Stimulated activated CD8-positive, alpha-beta memory T cell treated with anti-CD3 and anti-CD28 coated beads, Interleukin-15, amount 100 ng/mL, for 24 hours (primary cell): Measurements from ENCODE around the gene ACHE.
"Not testable (repeated sequence)": the region's sequence is repeated elsewhere in the genome, so short reads cannot be mapped to it uniquely, and the experiment has no call there.

Experiments
- DNase-seq: peaks from one replicate; pipeline ENCODE4 v3.0.0-alpha.2; 2020; ENCODE audit warnings: low read depth

ACHE gene

DNA sequence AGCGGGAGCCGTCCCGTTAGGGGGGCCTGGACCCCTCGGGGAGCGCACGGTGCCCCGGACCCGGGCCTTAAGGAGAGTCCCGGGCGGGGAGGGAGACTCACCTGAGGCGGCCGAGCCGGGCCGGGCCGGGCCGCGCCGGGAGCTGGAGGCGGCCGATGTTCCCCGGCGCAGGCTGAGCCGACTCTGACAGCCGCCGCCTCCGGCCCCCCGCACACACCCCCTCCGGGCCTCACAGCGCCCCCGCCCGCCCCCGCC lies at the start of gene ACHE:
ACHE (minus strand) TSS at position 188 of the 255 bp plus-strand sequence. CDS start 1,656 bp downstream, outside the sequence.
- DNase-seq, result no peak

DNA sequence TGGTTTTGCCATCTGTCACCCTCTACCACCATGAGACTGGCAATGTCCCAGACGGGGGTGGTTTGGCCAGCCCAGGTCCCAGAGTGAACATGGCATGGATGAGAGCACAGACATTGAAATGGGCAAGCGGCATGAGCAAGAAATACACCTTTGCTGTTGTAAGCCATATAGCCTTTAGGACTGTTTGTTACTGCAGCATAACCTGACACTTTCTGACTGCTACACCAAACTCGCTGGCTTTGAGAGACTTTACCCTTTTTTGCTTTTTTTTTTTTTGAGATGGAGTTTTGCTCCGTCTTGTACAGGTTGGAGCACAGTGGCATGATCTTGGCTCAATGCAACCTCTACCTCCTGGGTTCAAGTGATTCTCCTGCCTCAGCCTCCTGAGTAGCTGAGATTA lies 48.5 kb upstream of the ACHE start:
- DNase-seq, result no peak

DNA sequence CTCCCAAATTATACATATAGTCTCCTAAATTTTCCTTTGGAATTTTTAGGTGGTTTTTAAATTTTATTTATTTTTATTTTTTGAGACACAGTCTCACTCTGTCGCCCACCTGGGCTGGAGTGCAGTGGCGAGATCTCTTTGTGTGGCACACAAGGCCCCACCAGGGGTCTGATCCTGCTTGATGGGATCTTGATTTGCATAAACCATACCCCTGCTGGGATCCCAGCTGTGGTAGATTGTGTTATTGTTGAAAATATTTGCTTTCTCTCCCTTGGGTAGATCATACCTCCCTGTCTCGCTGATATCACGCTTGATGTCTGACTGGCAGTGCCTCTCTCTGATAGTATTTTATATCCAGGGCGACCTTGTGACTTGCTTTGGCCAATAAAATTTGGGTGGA lies 48.0 kb upstream of the ACHE start:
- no peak for DNase-seq

DNA sequence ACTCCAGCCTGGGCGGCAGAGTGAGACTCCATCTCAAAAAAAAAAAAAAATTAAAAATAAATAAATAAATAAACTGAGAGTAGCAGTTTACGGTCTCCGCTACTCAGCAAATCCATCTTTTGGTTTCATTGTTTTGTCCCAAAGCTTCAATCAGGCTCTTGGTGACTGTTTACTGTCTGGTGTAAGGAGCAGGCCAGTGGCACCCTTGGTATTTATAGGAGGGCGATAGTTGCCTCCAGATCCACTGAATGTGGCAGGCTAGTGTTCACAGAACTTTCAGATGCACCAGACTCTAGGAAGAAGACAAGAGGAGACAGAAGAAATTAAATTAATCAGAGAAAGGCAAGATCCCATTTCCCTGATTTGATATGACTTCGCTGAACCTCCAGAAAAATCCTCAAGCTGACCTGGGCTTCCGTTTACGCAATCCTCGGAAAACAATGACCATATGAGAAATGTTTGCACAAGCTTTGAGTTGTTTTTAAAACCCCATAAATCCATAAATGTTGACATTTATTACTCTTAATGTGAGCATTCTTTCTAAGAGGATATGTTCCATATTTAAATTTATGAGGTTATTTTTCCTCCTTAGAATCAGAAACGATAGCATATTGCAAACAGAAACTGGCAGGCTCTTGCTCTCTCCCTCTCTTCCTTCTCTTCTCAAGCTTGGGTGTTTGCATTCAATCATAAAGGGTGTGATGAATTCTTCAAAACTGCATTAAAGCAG lies 46.5 kb upstream of the ACHE start:
- DNase-seq, result no peak

DNA sequence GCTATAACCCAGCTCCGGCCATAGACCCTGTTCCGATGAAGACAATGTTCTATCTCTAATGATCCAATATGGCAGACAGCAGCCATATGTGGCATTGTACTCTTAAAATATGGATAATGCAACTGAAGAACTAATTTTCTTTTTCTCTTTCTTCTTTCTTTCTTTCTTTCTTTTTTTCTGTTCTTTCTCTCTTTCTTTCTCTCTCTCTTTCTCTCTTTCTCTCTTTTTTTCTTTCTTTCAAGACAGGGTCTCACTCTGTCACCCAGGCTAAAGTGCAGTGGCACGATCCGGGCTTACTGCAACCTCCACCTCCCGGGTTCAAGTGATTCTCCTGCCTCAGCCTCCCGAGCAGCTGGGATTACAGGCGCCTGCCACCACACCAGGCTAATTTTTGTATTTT lies 40.5 kb upstream of the ACHE start:
- DNase-seq, result not testable (repeated sequence)

DNA sequence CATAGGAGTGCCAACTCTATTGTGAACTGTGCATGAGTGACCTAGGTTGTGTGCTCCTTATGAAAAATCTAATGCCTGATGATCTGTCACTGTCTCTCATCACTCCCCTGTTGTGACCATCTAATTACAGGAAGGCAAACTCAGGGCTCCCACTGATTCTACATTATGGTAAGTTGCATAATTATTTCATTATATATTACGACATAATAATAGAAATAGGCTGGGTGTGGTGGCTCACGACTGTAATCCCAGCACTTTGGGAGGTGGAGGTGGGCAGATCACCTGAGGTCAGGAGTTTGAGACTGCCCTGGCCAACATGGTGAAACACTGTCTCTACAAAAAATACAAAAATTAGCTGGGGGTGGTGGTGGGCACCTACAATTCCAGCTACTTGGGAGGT lies 39.7 kb upstream of the ACHE start:
- DNase-seq, result not testable (repeated sequence)

DNA sequence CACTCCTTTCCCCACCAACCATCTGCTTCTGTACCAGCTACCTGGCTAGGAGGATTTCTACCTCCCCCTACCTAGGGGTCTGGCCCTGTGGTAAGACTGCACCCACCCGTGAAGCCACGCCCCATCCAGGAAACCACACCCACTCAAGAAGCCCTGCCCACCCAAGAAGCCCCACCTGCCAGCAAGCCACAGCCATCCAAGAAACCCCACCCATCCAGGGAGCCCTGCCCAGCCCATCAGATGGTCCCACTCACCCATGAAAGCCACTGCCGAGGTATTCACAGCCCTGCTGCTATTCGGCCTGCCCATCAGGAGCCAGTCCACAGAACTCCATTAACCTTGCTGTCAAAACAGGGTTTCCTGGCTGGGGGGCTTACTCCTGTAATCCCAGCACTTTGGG lies 38.0 kb upstream of the ACHE start:
- no peak for DNase-seq

DNA sequence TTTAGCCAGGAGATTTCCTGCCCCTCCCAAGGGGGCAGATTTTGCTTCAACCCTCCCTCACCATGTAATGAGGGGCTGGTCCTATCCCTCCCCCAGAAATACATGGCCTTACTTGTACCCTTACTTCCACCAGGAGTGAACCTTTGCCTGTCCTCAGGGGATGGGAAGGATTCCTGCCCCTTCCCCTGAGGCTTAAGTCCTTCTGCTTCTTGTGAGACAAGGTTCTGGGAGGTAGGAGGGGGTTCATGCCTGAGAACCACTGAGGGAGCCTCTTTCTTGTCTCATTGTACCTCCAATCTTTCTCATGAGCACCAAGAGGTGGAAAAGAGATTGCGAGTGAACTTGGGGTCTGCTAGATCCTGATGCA lies 34.1 kb upstream of the ACHE start:
- no peak for DNase-seq

DNA sequence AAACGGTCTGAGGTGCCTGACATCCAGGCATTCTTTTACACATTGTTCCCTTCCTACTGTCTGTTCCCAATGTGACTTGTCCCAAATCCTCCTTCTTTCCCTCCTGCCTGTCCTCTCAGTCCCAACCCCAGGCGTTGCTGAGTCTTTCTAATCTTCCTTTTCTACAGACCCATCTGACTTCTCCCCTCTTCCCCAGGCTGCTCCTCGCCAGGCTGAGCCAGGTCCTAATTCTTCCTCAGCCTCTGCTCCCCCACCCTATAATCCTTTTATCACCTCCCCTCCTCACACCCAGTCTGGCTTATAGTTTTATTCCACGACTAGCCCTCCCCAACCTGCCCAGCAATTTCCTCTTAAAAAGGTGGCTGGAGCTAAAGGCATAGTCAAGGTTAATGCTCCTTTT lies 27.9 kb upstream of the ACHE start:
- not testable (repeated sequence) for DNase-seq

DNA sequence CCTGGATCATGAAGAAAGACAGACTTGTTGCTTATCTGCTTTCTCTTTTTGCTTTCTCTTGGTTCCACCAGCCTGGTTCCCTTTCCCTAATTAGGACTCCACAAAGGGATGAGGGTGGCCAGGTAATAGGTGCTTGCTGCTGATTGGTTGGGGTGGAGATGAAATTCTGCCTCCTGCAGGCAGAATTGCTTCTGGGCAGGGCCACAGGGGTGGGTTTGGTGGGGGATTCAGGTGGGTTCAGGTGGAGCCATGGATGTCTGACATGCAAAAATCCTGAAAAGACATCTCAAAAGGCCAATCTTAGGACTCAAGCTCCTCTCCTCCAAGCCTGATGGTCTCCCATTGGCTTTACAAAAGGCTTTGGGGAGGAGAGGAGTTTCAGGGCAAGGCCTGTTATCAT lies 25.4 kb upstream of the ACHE start:
- DNase-seq, result no peak

DNA sequence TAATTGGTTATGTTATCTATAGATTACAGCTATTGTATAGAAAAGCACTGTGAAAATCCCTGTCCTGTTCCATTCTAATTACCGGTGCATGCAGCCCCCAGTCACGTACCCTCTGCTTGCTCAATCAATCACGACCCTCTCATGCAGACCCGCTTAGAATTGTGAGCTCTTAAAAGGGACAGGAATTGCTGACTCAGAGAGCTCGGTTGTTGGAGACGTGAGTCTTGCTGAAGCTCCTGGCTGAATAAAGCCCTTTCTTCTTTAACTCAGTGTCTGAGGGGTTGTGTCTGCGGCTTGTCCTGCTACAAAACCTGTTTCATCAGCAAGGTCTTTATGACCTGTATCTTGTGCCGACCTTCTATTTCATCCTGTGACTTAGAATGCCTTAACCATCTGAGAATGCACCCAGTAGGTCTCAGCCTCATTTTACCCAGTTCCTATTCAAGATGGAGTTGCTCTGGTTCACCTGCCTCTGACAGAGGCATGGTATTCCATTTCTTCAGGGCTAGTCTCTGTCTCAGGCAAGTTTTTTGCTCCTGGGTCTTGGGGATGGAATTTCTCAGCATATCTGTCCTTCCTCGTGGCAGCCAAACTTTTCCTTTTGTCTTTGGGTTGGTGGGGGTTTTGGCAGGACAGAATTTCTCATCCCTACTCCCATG lies 24.2 kb upstream of the ACHE start:
- not testable (repeated sequence) for DNase-seq

DNA sequence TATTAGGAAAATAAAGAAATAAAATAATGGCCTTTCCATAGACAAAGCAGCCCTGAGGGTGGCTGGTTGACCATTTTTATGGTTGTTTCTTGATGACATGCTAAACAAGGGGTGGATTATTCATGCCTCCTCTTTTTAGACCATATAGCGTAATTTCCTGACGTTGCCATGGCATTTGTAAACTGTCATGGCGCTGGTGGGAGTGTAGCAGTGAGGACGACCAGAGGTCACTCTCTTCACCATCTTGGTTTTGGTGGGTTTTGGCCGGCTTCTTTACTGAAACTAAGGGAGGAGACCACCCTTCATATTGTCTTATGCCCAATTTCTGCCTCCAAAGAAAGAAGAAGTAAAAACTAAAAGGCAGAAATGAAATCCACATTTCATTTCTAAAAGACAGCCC lies 23.6 kb upstream of the ACHE start:
- DNase-seq, result not testable (repeated sequence)

DNA sequence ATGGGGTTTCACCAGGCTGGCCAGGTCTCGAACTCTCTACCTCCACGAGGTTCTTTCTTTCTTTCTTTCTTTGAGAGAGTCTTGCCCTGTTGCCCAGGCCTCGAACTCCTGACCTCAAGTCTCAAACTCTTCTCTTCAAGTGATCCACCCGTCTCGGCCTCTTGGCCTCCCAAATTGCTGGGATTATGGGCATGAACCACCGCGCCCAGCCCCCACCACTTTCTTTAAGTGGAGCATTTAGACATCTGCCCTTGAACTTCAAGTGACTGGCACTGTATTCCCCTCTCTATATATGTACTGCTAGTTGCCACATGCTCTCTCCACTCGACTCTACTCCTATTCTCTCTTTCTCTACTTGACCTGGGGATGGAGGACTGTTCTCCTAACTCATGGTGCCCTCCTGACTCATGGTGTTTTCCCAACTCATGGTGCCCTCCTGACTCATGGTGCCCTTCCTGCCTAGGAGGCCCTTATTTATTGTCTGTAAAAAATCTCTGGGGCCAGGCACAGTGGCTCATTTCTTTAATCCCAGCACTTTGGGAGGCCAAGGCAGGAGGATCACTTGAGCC lies 19.3 kb upstream of the ACHE start:
- no peak for DNase-seq

DNA sequence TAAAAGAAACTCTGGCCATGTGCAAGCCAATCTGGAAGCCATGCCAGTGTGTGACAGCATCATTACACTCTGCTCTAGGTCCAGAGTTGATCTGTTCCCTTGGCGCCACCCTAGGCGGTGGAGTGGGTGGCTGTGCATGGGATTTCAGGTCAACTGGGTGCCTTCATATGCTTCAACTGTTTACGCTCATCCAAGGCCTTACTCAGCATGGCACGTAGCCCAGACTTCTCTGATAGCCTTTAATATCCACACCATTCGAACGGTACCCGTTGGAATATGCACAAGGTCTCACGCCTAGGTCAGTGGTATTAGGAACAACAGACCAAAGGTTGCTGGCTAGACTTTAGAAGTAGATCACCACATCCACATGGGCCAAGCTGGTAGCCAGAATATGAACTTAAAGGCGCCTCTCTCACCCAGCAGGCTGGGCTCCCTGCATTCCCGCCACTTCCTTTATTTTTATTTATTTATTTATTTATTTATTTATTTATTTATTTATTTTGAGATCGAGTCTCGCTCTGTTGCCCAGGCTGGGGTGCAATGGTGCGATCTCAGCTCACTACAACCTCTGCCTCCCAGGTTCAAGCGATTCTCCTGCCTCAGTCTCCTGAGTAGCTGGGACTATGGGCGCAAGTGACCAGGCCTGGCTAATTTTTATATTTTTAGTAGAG lies 18.7 kb upstream of the ACHE start:
- DNase-seq, result no peak

DNA sequence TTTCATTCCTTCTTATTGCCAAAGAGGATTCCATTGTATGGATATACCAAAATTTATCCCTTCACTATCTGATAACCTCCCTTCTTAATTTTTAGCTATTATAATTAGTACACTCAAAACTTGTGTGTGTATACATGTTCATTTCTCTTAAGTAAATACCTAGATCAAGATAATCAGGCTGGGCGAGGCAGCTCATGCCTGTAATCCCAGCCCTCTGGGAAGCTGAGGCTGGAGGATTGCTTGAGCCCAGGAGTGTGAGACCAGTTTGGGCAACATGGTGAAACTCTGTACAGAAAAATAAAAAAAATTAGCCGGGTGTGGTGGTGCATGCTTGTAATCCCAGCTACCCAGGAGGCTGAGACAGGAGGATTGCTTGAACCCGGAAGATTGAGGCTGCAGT lies 15.8 kb upstream of the ACHE start:
- no peak for DNase-seq

DNA sequence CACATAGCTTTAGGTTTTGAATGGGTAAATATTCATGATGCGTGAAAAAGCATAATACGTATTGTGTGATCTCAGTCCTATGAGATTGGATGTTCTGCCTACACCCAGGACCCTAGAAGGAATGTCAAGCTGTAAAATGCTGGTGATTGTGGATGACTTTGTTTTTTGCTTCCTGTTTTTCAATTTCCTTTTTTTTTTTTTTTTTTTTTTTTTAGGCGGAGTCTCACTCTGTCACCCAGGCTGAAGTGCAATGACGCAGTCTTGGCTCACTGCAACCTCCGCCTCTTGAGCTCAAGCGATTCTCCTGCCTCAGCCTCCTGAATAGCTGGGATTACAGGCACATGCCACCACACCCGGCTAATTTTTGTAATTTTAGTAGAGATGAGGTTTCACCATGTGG lies 14.8 kb upstream of the ACHE start:
- DNase-seq, result not testable (repeated sequence)

DNA sequence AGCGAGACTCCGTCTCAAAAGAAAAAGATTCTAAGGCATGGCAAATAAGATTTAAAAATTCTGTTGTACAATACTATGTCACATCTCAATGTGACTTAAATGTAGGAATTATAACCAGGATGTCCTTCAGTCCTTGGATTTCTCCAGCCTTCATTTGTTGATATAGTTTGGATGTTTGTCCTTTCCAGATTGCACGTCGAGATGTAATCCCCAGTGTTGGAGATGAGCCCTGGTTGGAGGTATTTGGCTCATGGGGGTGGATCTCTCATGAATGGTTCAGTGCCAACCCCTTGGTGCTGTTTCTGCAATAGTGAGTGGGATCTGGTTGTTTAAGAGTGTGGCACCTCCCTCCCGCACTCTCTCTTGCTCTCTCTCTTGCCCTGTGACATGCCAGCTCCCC lies 12.8 kb upstream of the ACHE start:
- no peak for DNase-seq

DNA sequence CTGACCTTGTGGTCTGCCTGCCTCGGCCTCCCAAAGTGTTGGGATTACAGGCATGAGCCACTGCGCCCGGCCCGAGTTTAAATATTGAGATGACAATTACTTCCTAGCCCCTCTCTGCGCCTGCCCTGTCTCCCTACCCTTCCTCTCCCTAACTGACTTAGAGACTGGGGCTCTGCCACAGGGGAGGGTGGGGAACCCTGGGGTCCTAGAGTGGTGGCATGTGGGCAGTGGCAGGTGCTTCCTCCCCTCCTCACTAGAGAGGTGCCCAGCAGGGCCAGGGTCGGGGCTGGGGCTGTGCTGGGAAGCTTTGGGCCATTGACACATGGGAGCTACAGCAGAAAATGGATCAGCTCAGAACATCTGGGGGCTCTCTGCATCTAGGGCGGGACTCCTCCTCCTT lies 7.0 kb upstream of the ACHE start:
- no peak for DNase-seq

DNA sequence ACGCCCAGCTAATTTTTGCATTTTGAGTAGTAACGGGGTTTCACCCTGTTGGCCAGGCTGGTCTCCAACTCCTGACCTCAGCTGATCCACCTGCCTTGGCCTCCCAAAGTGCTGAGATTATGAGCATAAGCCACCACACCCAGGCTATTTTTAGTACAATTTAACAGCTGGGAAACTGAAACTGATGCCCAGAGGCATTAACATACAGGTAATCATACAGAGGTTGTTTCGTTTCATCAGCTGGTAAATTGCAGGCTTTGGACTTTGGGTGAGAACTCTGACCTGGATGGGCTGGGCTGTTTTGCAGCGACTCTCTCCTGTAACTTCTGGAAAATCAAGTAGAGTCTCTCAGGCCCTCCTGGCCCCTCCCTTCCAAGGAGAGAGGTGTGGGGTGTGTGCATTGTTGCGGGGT lies 6.2 kb upstream of the ACHE start:
- no peak for DNase-seq

DNA sequence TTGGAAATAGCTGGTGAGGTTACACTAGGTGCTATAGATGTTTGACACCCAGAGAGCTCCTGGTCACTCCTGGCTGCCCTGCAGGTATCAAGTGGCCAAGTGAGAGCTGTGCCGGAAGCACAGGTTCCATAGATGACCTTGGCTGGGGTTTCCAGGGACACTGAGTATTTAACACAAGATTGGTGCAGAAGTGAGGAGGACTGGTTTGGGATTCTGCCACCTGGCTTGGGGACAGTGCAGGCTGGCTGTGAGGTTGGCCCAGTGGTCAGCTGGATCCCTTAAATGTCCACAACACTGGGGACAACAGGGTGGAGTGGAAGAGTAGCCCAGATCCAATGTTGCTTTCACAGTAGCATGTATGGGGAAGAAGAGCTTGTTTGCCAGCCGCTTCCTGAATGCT lies 5.3 kb upstream of the ACHE start:
- no peak for DNase-seq

DNA sequence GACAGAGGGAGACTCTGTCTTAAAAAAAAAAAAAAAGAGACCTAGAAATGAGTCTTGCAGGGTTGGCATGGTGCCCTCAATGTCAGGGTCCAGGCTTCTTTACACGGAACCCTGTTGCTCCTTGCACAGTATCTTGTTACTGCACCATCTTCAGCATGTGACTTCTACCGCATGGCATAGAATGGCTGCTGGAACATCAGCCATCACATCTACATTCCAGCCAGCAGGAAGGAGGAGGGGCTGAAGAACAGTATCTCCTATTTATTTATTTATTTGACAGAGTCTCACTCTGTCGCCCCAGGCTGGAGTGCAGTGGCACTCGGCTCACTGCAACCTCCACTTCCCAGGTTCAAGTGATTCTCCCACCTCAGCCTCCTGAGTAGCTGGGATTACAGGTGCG lies 3.7 kb upstream of the ACHE start:
- no peak for DNase-seq

DNA sequence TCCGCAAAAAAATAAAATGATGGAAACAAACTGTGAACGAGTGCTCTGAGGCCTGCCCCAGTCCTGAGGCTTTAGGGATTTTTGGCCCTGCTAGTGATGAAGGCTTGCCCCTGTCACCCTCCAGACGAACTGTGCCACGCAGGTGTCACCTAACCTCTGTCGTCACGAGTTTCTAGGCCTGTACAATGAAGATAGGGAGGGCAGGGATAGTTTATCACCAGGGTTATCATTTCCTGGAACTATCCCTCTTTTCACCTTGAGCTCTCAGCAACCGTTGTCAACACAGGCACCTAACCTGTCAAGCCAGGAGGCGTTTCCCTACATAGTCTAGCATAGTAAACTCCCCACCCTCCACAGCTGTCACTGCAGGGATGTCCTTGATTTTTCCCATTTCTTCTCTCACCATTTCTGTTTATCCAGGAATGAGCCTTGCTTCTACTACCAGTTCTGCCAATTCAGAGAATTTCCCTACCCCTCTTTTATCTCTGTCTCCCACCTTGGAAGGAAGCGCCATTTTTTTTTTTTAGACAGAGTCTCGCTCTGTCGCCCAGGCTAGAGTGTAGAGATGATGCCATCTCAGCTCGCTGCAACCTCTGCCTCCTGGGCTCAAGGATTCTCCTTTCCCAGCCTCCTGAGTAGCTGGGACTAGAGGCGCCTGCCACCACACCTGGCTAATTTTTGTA lies 2.2 kb upstream of the ACHE start:
- DNase-seq, result no peak
